ENCODE data around the gene CSTA.
A peak's percentile ranks its signal among the peaks of the same experiment; 100 is the strongest.

CSTA gene

DNA sequence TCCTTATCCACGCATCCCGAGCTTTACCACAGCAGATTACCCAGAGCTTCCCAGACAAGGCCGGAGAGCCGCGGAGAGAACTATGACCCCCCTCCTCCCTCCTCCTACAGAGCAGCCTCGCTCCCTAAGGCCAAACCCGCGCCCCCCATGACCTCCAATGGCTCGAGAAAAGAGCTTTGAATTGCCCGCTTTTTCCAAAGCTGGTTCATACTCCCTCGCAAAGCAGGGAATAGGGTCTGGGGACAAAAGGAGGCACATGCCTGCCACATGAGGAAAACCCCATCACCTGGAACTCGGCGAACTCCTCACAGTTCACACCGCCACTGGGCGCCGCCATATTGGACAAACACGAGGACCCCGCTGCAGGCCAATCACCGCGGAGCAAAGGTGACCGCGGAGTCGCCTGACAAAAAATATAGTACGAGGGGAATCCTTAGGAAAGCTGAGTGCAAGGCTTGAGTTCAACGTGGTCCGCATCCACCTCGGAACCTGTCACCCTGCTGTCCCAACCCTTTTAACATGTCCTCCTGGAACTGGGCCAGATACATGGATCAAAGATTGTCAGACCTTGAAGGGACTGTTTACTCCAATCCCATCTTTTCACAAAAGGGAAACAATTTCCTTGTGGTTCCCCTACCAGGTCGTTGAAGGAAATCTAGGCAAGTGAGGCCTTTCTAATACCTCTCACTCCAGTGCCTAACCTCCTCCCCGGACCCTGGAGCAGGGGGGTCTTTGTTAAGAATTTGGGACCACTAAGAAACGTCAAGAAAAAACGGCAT lies 58.0 kb downstream of the CSTA start, which contains the start of gene MIX23:
MIX23 (minus strand) TSS at position 344 of the 779 bp plus-strand sequence; CDS start at position 337, 7 bp downstream.
- peak within 1 kb of the TSS; percentile 89 for H3K9ac ChIP-seq (ENCODE audit: insufficient read length, low read depth)
- no peaks in the 10 kb centered on the region for H3K27me3 ChIP-seq (ENCODE audit: insufficient read depth, insufficient read length)
- DNase-seq (ENCODE audit: low read depth, low spot score): peak; percentile 73
- peaks cover 25% of the 10 kb centered on the region for H3K36me3 ChIP-seq (ENCODE audit: insufficient read depth, insufficient read length, low read length)
- H3K4me3 ChIP-seq (ENCODE audit: insufficient read length, low read depth): peak within 1 kb of the TSS; percentile 91
- H3K4me1 ChIP-seq (ENCODE audit: insufficient read depth, insufficient read length): no peaks in the 10 kb centered on the region
- TF ChIP-seq ZNF274 (IDR thresholded peaks at IDR 0.05; ENCODE audit: low read depth, low read length) (no peak), SUZ12 (IDR thresholded peaks at IDR 0.05; ENCODE audit: extremely low read depth, insufficient read depth, insufficient read length) (no peak), YY1 (IDR thresholded peaks at IDR 0.05; ENCODE audit: insufficient read depth, insufficient read length) (peak; percentile 96)
- no peaks in the 10 kb centered on the region for H3K9me3 ChIP-seq (ENCODE audit: insufficient read depth, low read length)

DNA sequence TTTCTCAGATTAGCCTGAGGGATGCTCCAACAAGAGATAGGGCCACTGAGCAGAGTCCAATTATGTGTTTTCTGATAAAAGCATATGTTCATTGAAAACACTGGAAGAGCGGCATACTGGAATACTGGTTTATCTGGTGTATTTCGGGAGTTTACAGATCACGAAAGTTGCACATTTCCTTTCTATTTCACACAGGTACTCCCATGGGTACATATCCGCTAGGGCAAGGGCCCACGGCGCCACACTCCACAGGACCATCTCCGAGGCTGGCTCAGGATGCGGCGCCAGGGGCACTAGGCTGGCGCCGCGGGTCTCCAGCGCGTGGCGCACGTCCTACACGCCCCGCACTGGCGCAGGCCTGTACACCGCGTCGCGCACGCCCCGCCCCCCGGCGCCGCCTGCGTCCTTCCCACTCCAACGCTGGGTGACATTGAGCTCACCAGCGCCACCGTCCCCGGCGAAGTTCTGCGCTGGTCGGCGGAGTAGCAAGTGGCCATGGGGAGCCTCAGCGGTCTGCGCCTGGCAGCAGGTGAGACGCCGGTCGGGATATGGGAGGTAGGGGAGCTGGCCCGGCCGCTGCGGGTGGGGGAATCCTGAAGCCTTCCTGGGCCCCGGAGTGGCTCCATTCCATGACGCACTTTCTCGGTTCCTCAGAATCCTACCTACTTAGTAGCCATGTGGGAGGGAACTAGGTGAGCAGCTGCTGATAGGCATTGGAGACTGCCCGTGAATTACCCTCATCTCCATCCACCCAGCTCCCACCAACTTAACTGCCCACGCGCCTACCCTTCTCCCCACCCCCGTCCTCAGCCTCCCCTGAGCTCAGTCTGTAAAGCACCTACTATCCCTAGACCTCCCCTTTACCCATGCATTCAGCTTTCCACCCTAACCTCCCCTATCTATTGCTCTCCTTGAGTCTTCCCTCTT lies 59.0 kb downstream of the CSTA start, which contains the start of gene FAM162A:
FAM162A (plus strand) TSS at position 412 of the 927 bp plus-strand sequence; CDS start at position 496, 84 bp downstream.
- peak within 1 kb of the TSS; percentile 89 for H3K9ac ChIP-seq (ENCODE audit: insufficient read length, low read depth)
- no peaks in the 10 kb centered on the region for H3K9me3 ChIP-seq (ENCODE audit: insufficient read depth, low read length)
- peak within 1 kb of the TSS; percentile 91 for H3K4me3 ChIP-seq (ENCODE audit: insufficient read length, low read depth)
- no peaks in the 10 kb centered on the region for H3K27me3 ChIP-seq (ENCODE audit: insufficient read depth, insufficient read length)
- peak; percentile 89 for DNase-seq (ENCODE audit: low read depth, low spot score)
- H3K36me3 ChIP-seq (ENCODE audit: insufficient read depth, insufficient read length, low read length): peaks cover 22% of the 10 kb centered on the region
- TF ChIP-seq SUZ12 (IDR thresholded peaks at IDR 0.05; ENCODE audit: extremely low read depth, insufficient read depth, insufficient read length) (no peak), ZNF274 (IDR thresholded peaks at IDR 0.05; ENCODE audit: low read depth, low read length) (no peak), YY1 (IDR thresholded peaks at IDR 0.05; ENCODE audit: insufficient read depth, insufficient read length) (no peak)
- no peaks in the 10 kb centered on the region for H3K4me1 ChIP-seq (ENCODE audit: insufficient read depth, insufficient read length)

- no peak overlapping the region for H3K4me3 ChIP-seq (ENCODE audit: insufficient read length, low read depth)
- no peak overlapping the region for H3K9ac ChIP-seq (ENCODE audit: insufficient read length, low read depth)
- peaks cover 3% of the 10 kb centered on the region for H3K36me3 ChIP-seq (ENCODE audit: insufficient read depth, insufficient read length, low read length)
- H3K9me3 ChIP-seq (ENCODE audit: insufficient read depth, low read length): no peaks in the 10 kb centered on the region
- DNase-seq (ENCODE audit: low read depth, low spot score): no peak
- TF ChIP-seq YY1 (IDR thresholded peaks at IDR 0.05; ENCODE audit: insufficient read depth, insufficient read length): no peak
- no peak for TF ChIP-seq SUZ12 (IDR thresholded peaks at IDR 0.05; ENCODE audit: extremely low read depth, insufficient read depth, insufficient read length)
- no peak for TF ChIP-seq ZNF274 (IDR thresholded peaks at IDR 0.05; ENCODE audit: low read depth, low read length)
- H3K4me1 ChIP-seq (ENCODE audit: insufficient read depth, insufficient read length): no peaks in the 10 kb centered on the region
- no peaks in the 10 kb centered on the region for H3K27me3 ChIP-seq (ENCODE audit: insufficient read depth, insufficient read length)
Observed at GRCh38 chr3:122387709-122388108, 62.7 kb downstream of the CSTA start.

DNA sequence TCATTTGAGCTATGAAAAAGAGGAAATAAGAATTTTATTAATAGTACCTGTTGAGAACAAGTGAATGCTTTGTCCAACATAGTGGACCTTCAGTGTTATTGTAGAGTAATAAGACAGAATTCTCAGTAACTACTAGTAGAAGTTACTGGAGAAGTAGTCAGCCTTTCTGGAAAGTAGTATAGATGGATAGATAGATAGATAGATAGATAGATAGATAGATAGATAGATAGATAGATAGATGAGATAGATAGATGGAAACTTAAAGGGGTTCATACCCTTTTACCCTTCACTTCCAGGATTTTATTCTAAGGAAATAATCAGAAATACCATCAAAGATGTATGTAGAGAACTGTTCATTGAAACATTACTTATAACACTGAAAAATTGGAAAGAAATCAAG lies 64.1 kb downstream of the CSTA start:
- Histone ChIP-seq H3K36me3 (ENCODE audit: insufficient read depth, insufficient read length, low read length) (peaks cover 3% of the 10 kb centered on the region), H3K4me3 (ENCODE audit: insufficient read length, low read depth) (no peak overlapping the region), H3K9ac (ENCODE audit: insufficient read length, low read depth) (no peak overlapping the region), H3K9me3 (ENCODE audit: insufficient read depth, low read length) (no peaks in the 10 kb centered on the region), H3K4me1 (ENCODE audit: insufficient read depth, insufficient read length) (no peaks in the 10 kb centered on the region), H3K27me3 (ENCODE audit: insufficient read depth, insufficient read length) (no peaks in the 10 kb centered on the region)
- no peak for TF ChIP-seq ZNF274 (IDR thresholded peaks at IDR 0.05; ENCODE audit: low read depth, low read length)
- no peak for TF ChIP-seq SUZ12 (IDR thresholded peaks at IDR 0.05; ENCODE audit: extremely low read depth, insufficient read depth, insufficient read length)
- TF ChIP-seq YY1 (IDR thresholded peaks at IDR 0.05; ENCODE audit: insufficient read depth, insufficient read length): no peak
- DNase-seq (ENCODE audit: low read depth, low spot score): no peak

GRCh38 chr3:122389892-122390291 lies 64.8 kb downstream of the CSTA start:
- H3K36me3 ChIP-seq (ENCODE audit: insufficient read depth, insufficient read length, low read length): peaks cover 3% of the 10 kb centered on the region

DNA sequence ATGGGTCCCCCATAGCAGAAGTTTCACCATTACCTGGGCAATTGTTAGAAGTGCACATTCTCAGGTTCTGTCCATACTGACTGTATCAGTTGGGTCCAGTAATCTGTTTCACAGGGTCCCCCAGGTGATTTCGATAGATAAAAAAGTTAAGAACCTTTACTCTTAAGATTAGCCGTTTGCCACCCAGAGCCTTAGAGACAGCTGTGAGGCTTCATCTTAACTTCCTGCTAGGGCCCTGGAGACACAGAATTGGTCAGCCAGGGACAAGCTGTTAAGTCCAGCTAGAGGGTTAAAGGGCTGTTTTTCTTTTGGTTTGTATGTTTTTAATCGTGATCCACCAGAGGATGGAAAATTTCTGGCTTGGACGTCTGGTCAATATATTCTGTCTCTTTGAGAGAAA lies 65.6 kb downstream of the CSTA start:
- H3K4me1 ChIP-seq (ENCODE audit: insufficient read depth, insufficient read length): no peaks in the 10 kb centered on the region
- H3K9ac ChIP-seq (ENCODE audit: insufficient read length, low read depth): no peak overlapping the region
- no peaks in the 10 kb centered on the region for H3K27me3 ChIP-seq (ENCODE audit: insufficient read depth, insufficient read length)
- TF ChIP-seq YY1 (IDR thresholded peaks at IDR 0.05; ENCODE audit: insufficient read depth, insufficient read length): no peak
- no peak for TF ChIP-seq ZNF274 (IDR thresholded peaks at IDR 0.05; ENCODE audit: low read depth, low read length)
- no peak for TF ChIP-seq SUZ12 (IDR thresholded peaks at IDR 0.05; ENCODE audit: extremely low read depth, insufficient read depth, insufficient read length)
- DNase-seq (ENCODE audit: low read depth, low spot score): no peak
- H3K36me3 ChIP-seq (ENCODE audit: insufficient read depth, insufficient read length, low read length): peaks cover 3% of the 10 kb centered on the region
- H3K4me3 ChIP-seq (ENCODE audit: insufficient read length, low read depth): no peak overlapping the region
- no peaks in the 10 kb centered on the region for H3K9me3 ChIP-seq (ENCODE audit: insufficient read depth, low read length)

More at GRCh38 chr3:122389892-122390291, 64.8 kb downstream of the CSTA start:
- H3K9ac ChIP-seq (ENCODE audit: insufficient read length, low read depth): no peak overlapping the region
- DNase-seq (ENCODE audit: low read depth, low spot score): no peak
- H3K4me1 ChIP-seq (ENCODE audit: insufficient read depth, insufficient read length): no peaks in the 10 kb centered on the region
- H3K4me3 ChIP-seq (ENCODE audit: insufficient read length, low read depth): no peak overlapping the region
- no peak for TF ChIP-seq ZNF274 (IDR thresholded peaks at IDR 0.05; ENCODE audit: low read depth, low read length)
- no peak for TF ChIP-seq SUZ12 (IDR thresholded peaks at IDR 0.05; ENCODE audit: extremely low read depth, insufficient read depth, insufficient read length)
- no peak for TF ChIP-seq YY1 (IDR thresholded peaks at IDR 0.05; ENCODE audit: insufficient read depth, insufficient read length)
- no peaks in the 10 kb centered on the region for H3K9me3 ChIP-seq (ENCODE audit: insufficient read depth, low read length)
- H3K27me3 ChIP-seq (ENCODE audit: insufficient read depth, insufficient read length): no peaks in the 10 kb centered on the region
